Kasumi-1 (cell line): ENCODE results near the gene LRRK1.

ENCODE experiments used
- DNase-seq, 2 experiments: peaks; one replicate each; lab custom pipeline; 2025; lab: John Stamatoyannopoulos, UW

Gene LRRK1

DNA sequence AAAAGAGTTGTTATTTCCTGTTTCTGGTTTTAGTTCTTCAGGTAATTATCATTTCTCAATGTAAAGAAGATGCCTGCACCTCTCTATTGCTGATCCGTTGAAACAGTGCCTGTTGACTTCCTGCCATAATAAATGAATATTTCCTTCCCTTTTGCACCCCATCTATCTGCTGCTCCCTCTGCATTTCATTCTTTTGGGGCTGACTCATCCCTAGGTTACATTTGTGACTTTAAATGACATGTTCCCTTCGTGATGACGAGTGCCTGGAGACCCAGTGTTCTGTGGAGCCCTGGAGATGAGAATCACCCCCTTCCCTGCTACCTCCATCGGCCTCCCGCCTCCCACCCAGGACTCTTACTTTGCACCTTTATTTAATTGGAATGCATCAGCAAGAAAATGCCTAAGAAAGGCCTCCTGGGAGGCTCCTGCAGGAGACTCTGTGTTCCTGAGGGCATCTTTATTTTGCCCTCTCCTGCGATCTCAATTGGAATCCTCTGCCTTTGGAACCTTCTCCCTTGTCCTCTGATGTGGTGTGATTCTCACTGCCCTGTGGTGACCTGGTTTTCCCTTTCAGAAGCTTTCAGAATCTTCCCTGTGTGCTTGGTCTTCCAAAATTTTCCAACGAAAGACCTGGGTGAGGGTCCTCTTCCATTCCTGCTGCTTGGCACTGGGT is 13.7 kb downstream of the LRRK1 start:
- DNase-seq, result peak; percentile 66 to 69

DNA sequence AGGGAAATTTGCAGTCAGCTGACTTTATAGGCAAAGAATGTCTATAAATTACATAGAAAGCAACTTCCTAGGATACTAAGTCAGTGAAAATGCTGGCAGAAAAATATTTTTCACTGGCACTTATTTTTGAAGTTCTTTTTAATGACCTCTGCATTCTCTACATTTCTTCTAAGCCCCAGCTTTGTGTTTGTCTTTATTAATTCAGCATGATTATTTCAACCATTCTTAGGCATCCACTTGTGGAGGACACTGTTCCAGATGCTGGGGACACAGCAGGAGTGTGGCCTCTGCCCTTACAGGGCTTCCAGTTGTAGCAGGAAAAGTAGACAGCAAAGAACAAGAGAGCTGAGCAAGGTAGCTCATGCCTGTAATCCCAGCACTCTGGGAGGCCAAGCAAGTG is 15.0 kb downstream of the LRRK1 start:
- DNase-seq, result no peak

DNA sequence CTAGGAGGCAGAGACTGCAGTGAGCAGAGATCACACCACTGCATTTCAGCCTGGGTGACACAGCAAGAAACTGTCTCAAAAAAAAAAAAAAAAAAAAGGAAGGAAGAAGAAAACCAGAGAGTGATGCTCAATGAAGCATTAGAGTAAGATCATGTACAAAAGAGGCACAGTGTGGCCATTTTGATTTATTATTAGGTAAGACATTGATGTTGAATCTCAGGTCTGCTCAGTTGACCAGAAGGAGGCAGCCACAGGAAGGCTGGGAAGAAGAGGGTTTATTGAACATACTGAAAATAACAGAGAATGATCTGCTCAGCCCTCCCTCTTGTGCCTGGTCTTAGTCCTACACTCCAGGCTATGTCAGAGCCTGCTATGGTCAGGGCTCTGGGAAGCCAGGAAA is 15.6 kb downstream of the LRRK1 start:
- peak in 1 of 2 experiments; percentile 11 for DNase-seq

DNA sequence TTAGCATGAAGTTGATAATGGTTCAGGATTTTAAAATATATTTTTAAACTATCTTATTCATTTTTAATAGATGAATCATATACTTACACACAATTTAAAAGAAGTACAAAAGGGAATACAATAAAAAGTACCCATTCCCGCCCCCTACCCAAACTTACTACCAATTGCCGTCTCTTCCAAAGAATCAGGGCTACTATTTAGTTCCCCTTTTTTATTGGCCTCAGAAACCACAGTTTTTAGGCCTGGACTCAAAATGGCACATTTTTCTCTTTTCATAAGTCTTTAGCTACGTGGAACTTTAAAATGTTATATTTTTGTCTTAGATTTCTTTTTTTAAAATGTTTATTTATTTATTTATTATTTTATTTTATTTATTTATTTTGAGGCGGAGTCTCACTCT is 18.0 kb downstream of the LRRK1 start:
- DNase-seq, result peak; percentile 46 to 53

DNA sequence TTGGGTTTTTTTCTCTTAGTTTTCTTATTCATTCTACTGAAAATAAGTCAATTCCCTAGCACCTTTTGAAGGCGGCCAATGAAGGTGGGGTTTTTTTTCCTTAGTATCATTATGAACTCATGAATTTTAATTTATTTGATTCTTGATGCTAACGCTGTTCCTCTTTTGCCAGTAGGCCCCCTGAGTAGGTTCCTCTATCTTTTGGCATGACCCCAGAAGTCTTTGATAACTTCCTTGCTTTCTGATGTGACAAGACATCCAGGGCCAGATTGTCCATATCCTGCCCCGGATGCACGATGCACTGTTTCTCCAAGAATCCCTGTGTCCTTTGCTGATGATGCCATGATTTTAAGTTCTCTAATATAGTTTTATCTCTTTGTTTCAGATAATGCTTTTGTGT is 20.6 kb downstream of the LRRK1 start:
- DNase-seq, result peak; percentile 77 to 83

DNA sequence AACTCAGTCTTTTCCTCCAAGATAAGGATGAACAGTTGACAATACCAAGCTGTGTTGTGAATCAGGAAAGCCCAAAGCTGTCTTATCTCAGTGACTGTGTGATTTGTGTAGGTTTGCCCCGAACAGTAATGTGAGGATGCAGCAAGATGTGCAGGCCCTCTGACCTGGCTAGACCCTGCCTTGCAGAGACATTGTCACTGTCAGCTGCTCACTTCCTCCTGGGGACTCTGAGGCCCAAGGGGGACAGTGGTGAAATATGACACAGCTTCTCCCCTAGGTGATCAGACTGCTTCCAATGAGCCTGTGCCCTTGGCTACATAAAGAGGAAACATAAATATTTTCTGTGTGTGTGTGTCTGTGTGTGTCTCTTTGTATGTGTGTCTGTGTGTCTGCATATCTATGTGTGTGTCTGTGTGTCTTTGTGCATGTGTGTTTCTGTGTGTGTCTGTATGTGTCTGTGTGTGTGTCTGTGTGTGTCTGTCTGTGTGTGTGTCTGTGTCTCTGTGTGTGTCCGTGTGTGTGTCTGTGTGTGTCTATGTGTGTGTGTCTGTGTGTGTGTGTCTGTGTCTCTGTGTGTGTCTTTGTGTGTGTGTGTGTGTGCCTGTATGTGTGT is 21.7 kb downstream of the LRRK1 start:
- DNase-seq, result peak; percentile 91 to 95

DNA sequence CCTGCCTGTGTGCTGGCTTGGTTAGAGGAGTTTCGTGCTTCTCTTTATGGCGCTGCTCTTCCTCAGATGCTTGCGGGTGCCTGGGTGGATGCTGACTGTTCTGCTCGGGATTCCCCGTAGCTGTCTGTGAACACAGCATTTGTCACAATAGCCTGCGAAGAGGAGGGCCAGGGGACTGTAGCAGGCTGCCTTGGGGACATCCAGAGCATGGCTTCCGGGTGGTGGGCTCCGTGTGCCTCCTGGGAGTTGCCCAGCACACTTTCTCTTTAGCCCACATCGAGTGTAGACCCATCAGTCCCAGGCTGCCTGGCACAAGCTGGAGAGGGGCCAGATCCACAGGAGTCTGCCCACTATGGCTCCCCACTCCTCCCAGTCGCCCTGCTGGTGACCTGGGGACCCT is 22.4 kb downstream of the LRRK1 start:
- peak in 1 of 2 experiments; percentile 16 for DNase-seq

DNA sequence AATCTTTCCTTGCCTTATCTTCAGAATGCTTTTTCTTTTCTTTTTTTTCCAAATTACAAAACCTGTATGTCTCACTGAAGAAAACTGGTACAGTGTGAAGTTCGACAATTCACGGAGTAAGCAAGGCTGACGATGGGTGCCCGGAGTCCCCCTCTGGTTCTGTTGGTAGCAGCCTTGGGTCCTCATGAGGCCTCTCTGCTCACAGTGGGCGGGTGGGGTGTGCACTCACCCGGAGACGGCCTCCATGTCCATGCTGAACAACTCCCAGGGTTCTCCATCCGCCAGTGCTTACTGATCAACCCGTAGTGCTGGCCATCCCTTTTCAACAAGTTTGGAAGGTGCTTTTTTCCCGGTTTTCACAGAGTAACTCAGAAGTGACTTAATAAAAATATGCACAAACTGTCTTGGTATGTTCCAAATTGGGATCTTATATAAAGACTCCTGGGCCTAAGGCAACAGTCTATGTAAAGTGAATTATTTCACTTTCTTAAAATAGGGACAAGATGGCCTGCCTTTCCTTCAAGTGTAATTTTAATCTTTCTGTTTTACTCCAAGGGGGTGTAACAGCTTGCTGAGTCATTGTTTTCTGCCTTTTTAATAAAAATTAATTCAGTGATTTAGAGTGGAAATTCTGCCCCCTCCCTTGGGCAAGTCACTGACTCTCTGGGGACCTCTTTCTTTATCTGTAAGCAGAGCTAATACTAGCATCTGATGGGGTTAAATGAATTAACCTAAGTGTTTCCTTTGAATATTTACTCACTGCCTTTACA is 23.7 kb downstream of the LRRK1 start:
- no peak for DNase-seq

DNA sequence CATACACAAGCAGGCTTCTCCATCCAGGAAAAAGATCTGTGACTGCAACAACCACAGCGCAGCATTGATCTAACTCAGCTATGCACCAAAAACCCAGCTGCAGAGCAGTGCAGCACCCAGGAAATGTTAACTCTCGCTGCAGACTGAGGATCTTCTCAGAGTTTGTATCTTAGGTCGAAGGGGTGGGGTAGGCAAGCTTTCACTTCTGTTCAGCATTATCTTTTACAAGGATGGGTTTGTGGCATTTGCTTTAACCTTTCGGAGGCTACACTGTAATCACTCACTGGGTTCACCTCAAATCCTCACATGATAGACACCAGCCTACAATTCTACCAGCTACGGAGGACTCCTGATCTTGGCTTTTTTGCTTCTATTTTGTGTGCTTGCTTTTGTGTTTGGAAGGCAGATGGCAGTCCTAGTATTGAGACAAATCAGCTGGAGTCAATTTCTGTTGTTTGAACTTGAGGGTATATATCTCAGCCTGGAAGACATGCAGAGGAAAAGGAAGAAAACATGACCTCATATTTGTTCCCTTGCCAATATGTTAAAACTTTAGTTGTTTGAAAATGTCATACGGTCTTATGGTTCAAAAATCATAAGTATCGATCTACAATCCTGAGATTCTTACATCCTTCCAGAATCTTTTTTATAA is 25.2 kb downstream of the LRRK1 start:
- no peak for DNase-seq

DNA sequence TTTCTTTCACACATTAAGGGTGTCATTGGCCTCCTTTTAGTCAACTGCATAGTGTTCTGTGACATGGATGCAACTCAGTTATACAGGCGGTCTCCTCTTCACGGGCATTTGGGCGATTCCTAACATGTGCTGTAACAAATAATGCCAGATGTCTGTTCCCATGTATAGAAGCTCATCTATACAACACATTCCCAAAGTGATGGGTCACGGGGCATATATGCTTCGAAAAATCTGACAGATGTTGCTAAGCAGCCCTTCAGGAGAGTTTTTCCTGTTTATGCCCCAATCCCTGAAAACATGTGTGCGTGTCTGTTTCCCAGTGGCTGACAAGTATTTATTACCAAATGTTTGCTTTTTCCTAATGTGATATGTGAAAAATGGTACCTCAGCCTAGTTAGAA is 25.8 kb downstream of the LRRK1 start:
- DNase-seq, result no peak

DNA sequence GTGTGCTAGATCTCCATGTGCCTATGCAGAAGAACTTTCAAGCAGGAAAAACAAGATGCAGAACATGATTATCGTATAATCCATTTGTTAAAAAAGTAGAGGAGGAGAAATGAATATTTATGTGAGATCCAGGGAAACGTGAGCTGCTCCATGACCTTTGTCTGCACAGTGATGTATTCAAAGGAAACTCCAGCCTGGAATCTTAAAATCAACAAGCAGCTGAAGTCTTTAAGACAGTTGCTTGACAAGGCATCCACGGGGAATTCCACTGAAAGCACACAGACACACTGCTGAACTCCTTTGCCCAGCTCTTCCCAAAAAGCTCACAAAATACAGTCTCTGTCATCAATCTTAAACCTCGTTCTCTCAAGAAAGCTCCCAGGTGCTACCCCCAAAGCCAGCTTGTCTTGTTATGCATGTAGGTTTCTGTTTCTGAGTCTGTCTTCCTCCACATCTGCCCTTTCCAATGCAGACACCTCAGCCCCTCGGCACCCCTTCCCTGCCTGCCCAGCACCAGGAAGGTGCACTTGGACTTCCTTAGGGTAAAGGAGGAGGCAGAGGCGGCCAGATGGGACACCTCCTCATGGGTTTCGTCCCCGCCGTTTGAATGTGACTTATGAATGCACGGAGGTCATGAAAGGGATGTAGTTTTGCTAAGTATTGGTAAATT is 28.7 kb downstream of the LRRK1 start:
- DNase-seq, result no peak

DNA sequence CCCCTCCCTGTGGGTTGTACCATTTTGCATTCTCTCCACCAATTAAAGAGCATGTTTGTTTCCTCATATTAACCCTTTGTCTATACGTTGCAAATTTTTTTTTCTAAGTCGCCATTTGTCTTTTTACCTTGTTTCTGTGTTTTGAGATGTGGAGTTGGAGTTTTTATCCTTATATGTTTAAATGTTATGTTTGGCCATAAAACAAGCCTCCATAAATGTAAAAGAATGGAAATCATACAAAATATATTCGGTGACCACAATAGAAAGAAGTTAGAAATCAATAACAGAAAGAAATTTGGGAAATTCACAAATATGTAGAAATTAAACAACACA is 29.2 kb downstream of the LRRK1 start:
- no peak for DNase-seq

DNA sequence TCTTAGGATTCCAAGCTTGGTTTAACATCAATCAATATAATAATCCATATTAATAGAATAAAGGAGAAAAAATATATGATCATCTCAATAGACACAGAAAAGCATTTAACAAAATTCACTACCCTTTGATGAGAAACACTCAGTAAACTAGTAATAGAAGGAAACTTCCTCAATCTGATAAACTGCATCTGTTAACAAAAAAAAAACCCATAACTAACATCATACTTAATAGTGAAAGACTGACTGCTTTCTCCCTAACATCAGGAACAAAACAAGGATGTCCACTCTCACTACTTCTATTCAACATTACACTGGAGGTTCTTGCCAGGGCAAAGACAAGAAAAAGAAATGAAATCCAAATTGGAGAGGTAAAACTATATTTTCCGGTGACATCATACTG is 30.5 kb downstream of the LRRK1 start:
- no peak for DNase-seq

DNA sequence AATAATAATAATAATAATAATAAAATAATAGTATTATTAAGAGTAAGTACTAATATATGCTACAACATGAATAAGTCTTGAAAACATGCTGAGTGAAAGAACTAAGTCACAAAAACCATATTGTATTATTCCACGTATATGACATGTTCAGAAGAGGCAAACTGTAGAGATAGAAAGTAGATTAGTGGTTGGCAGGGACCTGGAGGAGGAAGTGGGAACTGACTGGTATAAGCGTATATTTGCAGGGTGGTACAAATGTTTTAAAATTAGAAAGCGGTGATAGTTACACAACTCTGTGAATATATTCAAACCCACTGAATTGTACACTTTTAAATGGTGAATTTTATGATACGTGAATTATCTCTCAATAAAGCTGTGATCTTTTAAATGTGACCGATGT is 32.8 kb downstream of the LRRK1 start:
- DNase-seq, result peak; percentile 62 to 77

DNA sequence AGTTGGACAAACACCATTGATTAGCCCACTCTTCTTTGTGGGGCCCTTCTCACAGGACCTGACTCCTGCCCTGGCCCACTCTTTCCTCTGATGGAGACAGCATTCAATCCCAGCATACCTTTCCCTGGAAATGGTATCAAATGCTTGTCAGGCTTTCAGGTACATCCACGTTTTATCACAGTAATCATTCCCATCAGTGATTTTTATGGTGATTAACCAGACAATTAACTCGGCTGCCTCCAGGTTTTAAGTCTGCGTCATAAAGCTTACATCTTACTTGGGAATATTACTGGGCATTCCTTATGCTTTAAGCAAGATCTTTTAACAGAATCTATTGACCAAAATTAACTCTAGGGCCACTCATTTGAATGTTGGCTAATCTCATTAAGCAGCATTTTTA is 33.4 kb downstream of the LRRK1 start:
- DNase-seq, result no peak

DNA sequence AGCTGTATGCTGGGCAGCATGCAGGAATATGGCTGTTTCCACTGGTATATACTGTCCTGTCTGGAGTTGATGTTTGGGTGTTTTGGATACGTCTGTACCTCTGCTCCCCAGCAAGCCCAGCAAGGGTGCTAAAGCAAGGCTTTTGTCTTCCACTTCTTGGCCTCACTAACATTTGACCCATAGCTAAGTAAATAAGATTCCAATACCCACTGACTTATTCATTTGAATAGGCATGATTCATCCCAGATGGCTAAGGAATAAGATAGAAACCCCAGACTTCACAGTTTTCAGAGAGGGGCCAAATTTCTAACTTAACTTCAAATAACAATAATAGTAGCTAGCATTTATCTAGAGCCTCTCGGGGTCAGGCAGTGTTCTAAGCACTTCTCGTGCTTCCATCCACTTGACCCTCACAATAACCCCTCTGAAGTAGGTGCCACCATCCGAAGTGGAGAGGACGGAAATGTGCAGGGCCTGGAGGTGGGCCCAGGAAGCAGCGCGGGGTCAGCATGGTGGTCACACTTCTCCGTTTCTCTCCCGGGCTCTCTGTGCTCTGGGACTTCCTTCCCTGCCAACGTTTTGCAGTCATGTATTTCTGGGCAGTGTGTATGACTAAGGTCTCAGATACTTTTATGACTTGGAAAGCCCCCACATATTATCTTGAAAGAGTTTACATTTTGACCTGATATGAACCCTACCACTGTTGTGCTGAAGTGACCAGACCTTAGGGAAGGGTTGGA is 39.3 kb downstream of the LRRK1 start:
- peak; percentile 16 to 22 for DNase-seq

DNA sequence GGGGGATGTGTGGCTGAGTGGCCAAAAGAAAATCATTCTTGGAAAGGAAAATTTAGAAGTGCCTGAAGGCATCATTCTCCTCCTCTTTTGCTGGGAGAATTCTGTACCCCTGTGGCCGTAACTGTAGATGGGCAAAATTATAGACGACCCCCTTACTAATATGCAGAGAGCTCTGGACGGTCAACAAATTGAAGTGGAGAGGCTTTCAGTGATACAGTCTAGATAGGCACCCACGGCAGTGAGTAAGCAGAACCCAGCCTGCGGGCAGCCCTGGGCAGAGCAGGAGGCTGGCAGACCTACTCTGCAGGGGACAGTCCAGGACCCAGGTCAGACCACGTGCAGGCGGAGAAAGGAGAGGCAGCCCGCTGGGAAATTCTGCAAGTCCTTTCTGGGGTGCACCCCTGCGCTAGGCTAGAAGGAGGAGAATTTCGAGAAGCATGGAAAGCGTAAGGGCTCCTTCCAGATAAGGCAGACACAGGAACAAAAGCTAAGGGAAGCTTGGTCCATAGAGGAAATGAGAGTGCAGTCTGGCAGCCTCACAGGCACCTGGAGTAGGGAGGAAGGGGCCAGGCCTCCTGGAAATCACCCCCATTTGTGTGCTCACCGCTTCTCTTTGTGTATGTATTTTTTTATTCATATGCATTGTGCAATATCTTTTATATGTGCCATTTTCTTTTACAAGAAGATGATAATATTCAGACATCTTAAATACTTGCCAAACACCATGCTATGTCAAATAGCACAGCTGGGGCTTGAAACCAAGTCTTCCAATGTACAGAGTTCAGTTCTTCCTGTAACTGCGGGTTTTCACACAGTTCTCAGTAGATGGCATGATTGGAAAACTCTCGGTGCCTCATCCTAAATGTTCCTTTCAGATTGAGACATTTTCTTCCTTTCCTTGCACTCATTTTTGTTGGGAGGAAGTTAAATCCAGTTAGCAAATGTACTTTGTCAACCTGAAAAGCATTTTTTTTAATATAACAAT is 40.2 kb downstream of the LRRK1 start:
- DNase-seq, result peak in 1 of 2 experiments; percentile 11

DNA sequence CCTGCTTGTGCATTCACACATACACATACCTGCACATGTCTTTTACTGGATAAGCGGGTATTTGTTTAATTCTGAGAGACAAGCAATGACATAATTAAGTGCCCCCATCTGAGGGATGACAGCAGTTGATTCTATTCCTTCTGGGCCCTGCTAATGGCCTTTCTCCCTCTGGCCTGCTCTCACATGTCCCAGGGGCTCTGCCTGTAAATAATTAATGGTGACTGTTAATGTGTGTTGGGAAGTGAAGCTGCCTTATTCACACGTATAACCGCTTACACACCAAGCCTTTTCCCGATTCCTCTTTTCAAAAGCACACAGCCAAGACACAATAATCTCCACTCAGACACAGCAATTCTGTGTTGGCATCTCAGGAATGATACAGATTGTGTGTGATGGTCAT is 47.8 kb downstream of the LRRK1 start:
- no peak for DNase-seq

DNA sequence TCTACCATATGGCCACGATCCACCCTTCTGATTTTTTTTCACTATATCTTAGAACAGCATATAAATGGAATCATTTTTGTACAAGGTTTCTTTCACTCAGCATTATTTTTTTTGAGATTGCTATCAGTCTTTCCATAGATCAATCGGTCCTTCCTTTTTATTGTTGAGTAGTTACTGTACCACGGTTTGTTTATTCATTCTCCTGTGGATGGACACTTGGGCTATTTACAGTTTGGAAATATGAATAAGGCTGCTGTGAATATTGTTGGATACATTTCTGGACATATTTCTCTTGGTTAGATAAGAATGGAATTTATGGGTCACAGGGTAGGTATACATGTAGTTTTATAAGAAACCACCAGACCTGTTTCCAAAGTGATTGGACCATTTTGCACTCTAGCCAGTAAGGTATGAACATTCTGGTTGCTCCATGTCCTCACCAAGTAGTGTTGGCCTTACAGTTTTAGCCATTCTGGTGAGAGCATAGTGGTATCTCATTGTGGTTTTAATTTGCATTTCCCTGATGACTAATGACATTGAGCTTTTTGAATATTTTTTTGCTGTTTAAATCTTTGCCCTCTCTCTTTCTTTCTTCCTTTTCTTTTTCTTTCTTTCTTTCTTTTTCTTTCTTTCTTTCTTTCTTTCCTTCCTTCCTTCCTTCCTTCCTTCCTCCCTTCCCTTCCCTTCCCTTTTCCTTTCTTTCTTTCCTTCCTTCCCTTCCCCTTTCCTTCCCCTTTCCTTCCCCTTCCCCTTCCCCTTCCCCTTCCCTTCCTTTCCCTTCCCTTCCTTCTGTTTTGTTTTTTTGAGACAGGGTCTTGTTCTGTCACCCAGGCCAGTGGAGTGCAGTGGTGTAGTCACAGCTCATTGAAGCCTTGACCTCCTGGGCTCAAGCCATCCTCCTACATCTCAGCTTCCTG is 49.2 kb downstream of the LRRK1 start:
- DNase-seq, result no peak
